COLO668 (cell line): ENCODE data around the gene SULT1C4.
"Not testable (repeated sequence)": the region's sequence is repeated elsewhere in the genome, so short reads cannot be mapped to it uniquely, and the experiment has no call there.

Source experiments
- DNase-seq: peaks from one replicate; lab custom pipeline; 2025; ENCODE audit not compliant: unreplicated experiment; lab: John Stamatoyannopoulos, UW

SULT1C4 gene

DNA sequence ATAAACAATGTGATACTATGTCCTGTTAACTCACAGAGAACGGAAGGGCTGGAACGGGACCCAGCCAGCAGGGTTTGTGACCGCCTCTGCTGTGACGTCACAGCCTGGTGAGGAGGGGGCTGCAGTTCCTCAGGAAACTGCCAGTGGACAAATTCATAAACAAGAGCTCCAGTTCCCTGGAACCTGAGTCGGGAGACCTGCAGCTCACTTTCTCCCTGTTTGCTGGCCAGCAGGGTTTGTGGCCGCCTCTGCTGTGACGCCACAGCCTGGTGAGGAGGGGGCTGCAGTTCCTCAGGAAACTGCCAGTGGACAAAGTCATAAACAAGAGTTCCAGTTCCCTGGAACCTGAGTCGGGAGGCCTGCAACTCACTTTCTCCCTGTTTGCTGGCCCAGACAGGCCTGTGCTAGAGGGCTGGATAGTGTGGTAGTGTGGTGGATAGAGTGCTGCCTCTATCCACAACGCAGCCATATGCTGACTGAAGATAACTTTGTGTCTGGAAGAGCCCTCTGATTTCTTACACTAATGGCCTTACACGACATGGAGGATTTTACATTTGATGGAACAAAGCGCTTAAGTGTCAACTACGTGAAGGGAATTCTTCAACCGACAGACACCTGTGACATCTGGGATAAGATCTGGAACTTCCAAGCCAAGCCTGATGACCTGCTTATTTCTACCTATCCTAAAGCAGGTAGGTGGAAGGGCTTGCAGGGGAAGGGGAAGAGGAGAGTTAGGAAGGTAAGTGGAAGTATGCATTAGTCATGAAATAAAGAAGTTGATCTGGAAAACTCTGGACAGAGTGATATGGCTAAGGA lies at the start of gene SULT1C4:
Gene SULT1C4 (plus strand): TSS at position 140 of the 816 bp plus-strand sequence. CDS start 384 bp downstream, at position 524.
- no peak for DNase-seq

GRCh38 chr2:108329771-108330170 lies 48.0 kb upstream of the SULT1C4 start:
- no peak for DNase-seq

- DNase-seq = no peak
Observed at GRCh38 chr2:108330979-108331378, 46.8 kb upstream of the SULT1C4 start.

GRCh38 chr2:108345951-108346350 lies 31.8 kb upstream of the SULT1C4 start:
- DNase-seq = no peak

GRCh38 chr2:108346827-108347226 lies 30.9 kb upstream of the SULT1C4 start:
- no peak for DNase-seq

- no peak for DNase-seq
Observed at GRCh38 chr2:108347786-108348185, 30.0 kb upstream of the SULT1C4 start.

- no peak for DNase-seq
Observed at GRCh38 chr2:108348816-108349570, 28.8 kb upstream of the SULT1C4 start.

- DNase-seq = no peak
Observed at GRCh38 chr2:108349571-108349928, 28.2 kb upstream of the SULT1C4 start.

GRCh38 chr2:108351889-108352288 lies 25.9 kb upstream of the SULT1C4 start:
- DNase-seq = no peak

DNA sequence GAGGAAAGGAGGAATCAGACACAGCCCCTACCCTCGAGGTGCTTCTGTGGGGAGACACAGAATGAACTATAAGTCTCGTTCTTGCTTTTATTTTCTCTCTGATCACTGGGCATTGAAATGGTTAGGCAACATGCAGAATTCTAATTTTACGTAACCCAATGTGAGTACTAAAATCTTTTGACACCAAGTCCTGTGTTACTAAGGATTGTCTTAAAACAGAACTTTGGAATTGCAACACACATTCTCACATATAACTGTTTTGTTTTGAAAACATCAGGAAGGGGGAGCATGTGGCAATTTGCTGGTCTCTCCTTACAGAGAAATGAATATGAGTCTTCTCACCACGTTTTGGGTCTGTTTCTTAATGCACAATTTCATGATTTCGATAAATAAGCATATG lies 23.6 kb upstream of the SULT1C4 start:
- DNase-seq = no peak

DNA sequence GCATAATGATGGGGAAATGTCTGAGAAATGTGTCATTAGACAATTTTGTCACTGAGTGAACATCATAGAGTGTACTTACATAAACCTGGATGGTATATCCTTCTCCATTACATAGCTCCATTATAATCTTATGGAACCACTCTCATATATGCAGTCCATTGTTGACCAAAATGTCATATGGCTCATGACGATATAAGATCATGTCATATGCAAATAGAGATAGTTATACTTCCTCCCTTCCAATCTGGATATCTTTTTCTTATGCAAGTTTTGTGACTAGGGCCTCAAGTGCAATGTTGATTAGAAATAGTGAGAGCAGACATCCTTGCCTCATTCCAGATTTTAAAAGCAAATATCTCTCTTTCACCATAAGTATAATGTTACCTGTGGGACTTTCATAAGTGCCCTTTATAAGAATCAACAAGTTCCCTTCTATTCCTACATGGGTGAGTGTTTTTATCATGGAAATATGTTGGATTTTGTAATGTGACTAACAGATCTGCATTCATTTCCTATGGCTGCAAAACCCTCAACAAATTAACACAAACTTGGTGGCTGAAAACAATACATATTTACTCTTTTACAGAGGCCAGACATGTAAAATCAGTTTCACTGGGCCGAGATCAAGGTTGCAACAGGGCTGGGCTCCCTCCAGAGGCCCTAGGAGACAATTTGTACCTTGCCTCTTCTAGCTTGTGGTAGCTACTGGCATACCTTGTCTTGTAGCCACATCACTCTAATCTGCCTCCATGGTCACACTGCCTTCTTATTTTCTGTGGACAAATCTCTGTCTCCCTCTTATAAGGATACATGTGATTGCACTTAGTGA lies 21.6 kb upstream of the SULT1C4 start:
- DNase-seq = no peak

DNA sequence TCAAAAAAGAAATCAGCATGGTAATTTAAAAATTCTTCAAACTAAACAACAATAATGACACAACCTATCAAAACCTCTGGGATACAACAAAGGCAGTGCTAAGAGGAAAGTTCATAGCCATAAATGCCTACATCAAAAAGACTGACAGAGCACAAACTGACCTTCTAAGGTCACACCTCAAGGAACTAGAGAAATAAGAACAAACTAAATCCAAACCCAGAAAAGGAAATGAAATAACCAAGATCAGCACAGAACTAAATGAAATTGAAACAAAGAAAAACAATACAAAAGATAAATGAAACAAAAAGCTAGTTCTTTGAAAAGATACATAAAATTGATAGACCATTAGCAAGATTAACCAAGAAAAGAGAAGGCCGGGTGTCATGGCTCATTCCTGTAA lies 18.4 kb upstream of the SULT1C4 start:
- not testable (repeated sequence) for DNase-seq

GRCh38 chr2:108360776-108361468 lies 16.8 kb upstream of the SULT1C4 start:
- no peak for DNase-seq

GRCh38 chr2:108363024-108363907 lies 14.5 kb upstream of the SULT1C4 start:
- DNase-seq = no peak

DNA sequence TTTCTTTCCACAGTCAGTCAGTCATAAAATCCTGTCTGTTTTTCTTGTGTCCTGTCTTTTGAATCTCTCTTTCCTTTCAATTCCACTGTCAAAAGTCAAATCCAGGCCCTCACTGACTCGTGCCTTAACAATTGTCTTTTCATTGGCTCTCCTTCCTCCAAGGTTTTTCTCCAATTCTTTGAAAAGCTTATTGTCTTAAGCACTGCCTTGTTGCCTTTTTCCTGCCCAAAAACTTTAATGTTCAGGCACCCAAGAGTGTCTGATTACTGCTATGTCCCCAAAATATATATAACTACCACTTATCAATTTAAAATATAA lies 13.9 kb upstream of the SULT1C4 start:
- no peak for DNase-seq

GRCh38 chr2:108364676-108365297 lies 13.0 kb upstream of the SULT1C4 start:
- no peak for DNase-seq

GRCh38 chr2:108365656-108366055 lies 12.1 kb upstream of the SULT1C4 start:
- no peak for DNase-seq

DNA sequence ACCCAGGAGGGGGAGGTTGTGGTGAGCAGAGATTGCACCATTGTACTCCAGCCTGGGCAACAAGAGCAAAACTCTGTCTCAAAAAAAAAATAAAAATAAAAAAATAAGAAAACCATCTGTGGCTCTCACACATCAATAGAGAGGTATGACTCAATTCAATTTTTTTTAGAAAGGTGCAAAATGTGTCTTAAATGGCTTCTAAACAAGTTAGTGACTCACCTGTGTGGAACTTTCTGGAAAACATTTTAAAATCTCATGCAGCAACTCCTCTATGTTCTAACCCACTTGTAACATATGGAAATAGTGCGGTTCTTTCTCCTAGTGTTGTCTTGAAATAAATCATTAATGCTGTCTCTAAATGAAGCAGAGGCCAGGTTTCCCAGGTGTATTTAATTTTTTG lies 10.7 kb upstream of the SULT1C4 start:
- DNase-seq = no peak

GRCh38 chr2:108367561-108368175 lies 10.1 kb upstream of the SULT1C4 start:
- no peak for DNase-seq
